ENCODE data around the gene FEM1A.
"Not testable (repeated sequence)": the region's sequence is repeated elsewhere in the genome, so short reads cannot be mapped to it uniquely, and the experiment has no call there.

FEM1A gene

DNA sequence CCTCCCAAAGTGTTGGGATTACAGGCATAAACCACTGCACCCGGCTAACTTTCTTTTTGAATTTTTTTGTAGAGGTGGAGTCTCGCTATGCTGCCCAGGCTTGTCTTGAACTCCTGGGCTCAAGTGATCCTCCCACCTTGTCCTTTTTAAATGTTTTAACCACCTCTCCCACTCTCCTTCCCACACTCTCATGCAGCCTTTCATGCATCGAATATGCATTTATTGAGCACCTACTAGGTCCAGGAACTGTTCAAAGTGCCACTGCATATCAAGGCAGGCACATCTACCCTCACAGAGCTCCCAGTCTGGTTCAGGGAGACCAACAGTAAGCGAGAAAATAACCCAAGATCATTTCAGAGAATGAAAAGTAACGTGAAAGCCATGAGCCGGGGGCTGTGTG lies 38.8 kb downstream of the FEM1A start:
- H3K27me3 ChIP-seq (ENCODE audit: control insufficient read depth, insufficient read depth, low read length), result peaks cover 5% of the 10 kb centered on the region; the same call in 1 of the 2 replicates
- no peak overlapping the region for H3K4me3 ChIP-seq (ENCODE audit: low read length)
- WGBS (ENCODE audit: insufficient coverage, insufficient read length), result no CpG with 5 or more reads among the region's 6 CpGs
- no peak overlapping the region for H3K27ac ChIP-seq (ENCODE audit: low read length)
- no peaks in the 10 kb centered on the region for H3K36me3 ChIP-seq (ENCODE audit: control insufficient read depth, insufficient read depth, low read length)
- DNase-seq (ENCODE audit: low read depth, low spot score), result no peak
- H3K9me3 ChIP-seq (ENCODE audit: control insufficient read depth, insufficient read depth, low read length), result no peaks in the 10 kb centered on the region
- no peaks in the 10 kb centered on the region for H3K4me1 ChIP-seq (ENCODE audit: control insufficient read depth, insufficient read depth, low read length)

DNA sequence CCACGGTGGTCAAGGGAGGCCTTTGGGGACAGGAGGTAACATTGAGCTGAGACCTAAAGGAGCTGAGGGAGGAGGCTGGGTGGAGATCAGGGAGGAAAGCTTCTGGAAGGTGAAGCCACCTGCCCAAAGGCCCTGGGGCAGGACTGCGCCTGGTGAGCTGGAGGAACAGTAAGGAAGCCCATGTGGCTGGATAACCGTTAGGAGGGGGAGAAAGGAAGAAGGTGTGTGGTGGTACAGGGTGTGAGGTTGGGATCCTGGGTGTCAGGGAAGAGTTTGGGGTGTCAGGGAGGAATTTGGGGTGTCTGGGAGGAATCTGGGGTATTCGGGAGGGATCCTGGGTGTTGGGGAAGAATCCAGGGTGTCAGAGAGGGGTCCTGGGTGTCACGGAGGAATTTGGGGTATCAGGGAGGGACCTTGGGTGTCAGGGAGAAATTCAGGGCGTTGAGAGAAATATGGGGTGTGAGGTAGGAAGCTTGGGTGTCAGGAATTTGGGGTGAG lies 39.3 kb downstream of the FEM1A start:
- DNase-seq (ENCODE audit: low read depth, low spot score), result no peak
- 100% methylated on average over 1 of the region's 6 CpGs for WGBS (ENCODE audit: insufficient coverage, insufficient read length)
- no peak overlapping the region for H3K4me3 ChIP-seq (ENCODE audit: low read length)
- H3K27me3 ChIP-seq (ENCODE audit: control insufficient read depth, insufficient read depth, low read length), result peaks cover 5% of the 10 kb centered on the region; the same call in 1 of the 2 replicates
- no peaks in the 10 kb centered on the region for H3K4me1 ChIP-seq (ENCODE audit: control insufficient read depth, insufficient read depth, low read length)
- H3K9me3 ChIP-seq (ENCODE audit: control insufficient read depth, insufficient read depth, low read length), result no peaks in the 10 kb centered on the region
- H3K36me3 ChIP-seq (ENCODE audit: control insufficient read depth, insufficient read depth, low read length), result no peaks in the 10 kb centered on the region
- H3K27ac ChIP-seq (ENCODE audit: low read length), result no peak overlapping the region

DNA sequence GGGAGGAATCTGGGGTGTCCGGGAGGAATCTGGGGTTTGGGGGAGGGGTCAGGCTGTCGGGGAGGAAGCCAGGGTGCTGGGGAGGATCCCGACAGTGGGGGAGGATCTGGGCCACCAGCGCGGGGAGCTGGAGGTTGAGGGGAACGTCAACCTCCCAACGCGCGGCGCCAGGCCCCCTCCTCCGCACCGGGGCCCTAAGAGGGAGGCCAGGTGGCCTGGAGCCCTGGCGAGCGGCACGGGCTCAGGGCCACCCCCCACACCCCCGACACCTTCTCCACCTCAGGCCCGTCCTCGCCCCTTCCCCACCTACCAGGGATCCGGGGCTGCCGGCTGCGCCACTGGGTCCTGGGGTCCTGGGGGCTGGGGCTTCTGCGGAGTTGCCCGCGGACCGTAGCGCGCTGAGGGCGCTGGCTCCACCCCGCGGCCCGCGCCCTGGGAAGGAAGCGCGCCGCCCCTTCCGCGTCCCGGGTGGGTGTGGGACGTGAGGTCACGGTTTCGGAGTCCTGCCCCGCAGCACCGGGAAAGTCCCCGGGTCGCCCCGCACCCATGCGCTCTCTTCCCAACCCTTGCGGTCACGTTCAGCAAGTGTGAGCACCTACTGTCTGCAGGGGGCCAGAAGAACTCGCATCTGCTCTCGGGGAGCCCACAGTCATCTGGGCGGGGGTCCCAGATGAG lies 39.9 kb downstream of the FEM1A start, which contains the start of gene TICAM1:
TSS of gene TICAM1 (minus strand) at position 409 of the 675 bp plus-strand sequence. CDS start 13,335 bp downstream, outside the sequence.
- WGBS (ENCODE audit: insufficient coverage, insufficient read length), result no CpG with 5 or more reads among the region's 52 CpGs
- no peak for DNase-seq (ENCODE audit: low read depth, low spot score)
- peaks cover 5% of the 10 kb centered on the region; the same call in 1 of the 2 replicates for H3K27me3 ChIP-seq (ENCODE audit: control insufficient read depth, insufficient read depth, low read length)
- no peaks in the 10 kb centered on the region for H3K4me1 ChIP-seq (ENCODE audit: control insufficient read depth, insufficient read depth, low read length)
- no peak within 1 kb of the TSS for H3K27ac ChIP-seq (ENCODE audit: low read length)
- H3K4me3 ChIP-seq (ENCODE audit: low read length), result peak within 1 kb of the TSS; percentile 60
- no peaks in the 10 kb centered on the region for H3K36me3 ChIP-seq (ENCODE audit: control insufficient read depth, insufficient read depth, low read length)
- H3K9me3 ChIP-seq (ENCODE audit: control insufficient read depth, insufficient read depth, low read length), result no peaks in the 10 kb centered on the region

DNA sequence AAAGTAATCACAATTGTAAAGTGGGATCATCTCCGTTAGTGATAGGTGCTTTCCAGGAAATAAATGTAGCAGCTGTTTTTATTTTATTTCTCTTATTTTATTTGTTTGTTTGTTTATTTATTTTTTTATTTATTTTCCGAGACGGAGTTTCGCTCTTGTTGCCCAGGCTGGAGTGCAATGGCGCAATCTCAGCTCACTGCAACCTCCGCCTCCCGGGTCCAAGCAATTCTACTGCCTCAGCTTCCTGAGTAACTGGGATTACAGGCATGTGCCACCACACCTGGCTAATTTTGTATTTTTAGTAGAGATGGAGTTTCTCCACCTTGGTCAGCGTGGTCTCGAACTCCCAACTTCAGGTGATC lies 40.4 kb downstream of the FEM1A start:
- H3K27me3 ChIP-seq (ENCODE audit: control insufficient read depth, insufficient read depth, low read length); H3K36me3 ChIP-seq (ENCODE audit: control insufficient read depth, insufficient read depth, low read length); H3K9me3 ChIP-seq (ENCODE audit: control insufficient read depth, insufficient read depth, low read length); DNase-seq (ENCODE audit: low read depth, low spot score); H3K27ac ChIP-seq (ENCODE audit: low read length); H3K4me1 ChIP-seq (ENCODE audit: control insufficient read depth, insufficient read depth, low read length): not testable (repeated sequence)
- peak overlapping the region; percentile 60; the same call in 1 of the 2 replicates for H3K4me3 ChIP-seq (ENCODE audit: low read length)
- no CpG with 5 or more reads among the region's 9 CpGs for WGBS (ENCODE audit: insufficient coverage, insufficient read length)

DNA sequence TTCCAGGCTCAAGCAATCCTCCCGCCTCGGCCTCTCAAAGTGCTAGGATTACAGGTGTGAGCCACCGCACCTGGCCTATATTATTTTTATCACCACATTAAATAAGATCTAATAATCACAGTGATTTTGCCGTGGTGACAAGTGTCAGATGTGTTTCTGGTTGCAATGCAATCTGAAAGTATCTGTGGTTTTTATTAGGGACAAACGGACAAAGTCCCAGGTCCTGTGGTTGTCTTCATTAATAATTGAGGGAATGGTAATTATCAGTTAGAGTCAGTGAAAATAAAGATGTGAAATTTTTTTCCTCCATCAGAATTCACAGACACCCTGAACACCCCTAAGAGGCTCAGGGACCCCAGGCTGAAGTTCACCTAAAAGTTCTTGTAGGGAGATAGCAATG lies 41.2 kb downstream of the FEM1A start:
- H3K27ac ChIP-seq (ENCODE audit: low read length), result no peak overlapping the region
- no CpG with 5 or more reads among the region's 5 CpGs for WGBS (ENCODE audit: insufficient coverage, insufficient read length)

DNA sequence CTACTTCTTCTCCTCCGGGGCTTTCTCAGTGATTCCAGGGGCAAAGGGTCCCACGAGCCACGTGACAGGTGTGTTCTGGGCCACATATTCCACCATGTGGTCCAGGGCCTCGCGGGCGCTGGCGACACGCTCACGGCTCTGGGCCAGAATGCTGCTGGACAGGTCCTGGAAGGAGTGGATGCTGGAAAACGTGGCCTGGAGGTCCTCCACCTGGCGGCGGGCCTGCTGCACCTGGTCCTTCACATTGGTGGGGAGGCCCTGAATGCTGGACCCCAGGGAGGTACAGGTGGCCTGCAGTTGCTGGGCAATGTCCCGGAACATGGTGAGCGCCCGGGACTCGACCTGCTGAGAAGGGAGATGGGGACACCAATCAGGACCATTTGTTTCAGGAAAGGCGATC lies 47.7 kb downstream of the FEM1A start:
- no CpG with 5 or more reads among the region's 17 CpGs for WGBS (ENCODE audit: insufficient coverage, insufficient read length)
- no peaks in the 10 kb centered on the region; the same call in 1 of the 2 replicates for H3K4me1 ChIP-seq (ENCODE audit: control insufficient read depth, insufficient read depth, low read length)
- no peak for DNase-seq (ENCODE audit: low read depth, low spot score)
- H3K27ac ChIP-seq (ENCODE audit: low read length), result no peak overlapping the region
- H3K27me3 ChIP-seq (ENCODE audit: control insufficient read depth, insufficient read depth, low read length), result no peaks in the 10 kb centered on the region
- H3K36me3 ChIP-seq (ENCODE audit: control insufficient read depth, insufficient read depth, low read length), result peaks cover 8% of the 10 kb centered on the region
- no peaks in the 10 kb centered on the region for H3K9me3 ChIP-seq (ENCODE audit: control insufficient read depth, insufficient read depth, low read length)
- H3K4me3 ChIP-seq (ENCODE audit: low read length), result no peak overlapping the region

More for the DNA sequence above, 41.2 kb downstream of the FEM1A start:
- H3K4me1 ChIP-seq (ENCODE audit: control insufficient read depth, insufficient read depth, low read length), result no peaks in the 10 kb centered on the region
- H3K27me3 ChIP-seq (ENCODE audit: control insufficient read depth, insufficient read depth, low read length), result peaks cover 5% of the 10 kb centered on the region; the same call in 1 of the 2 replicates
- H3K36me3 ChIP-seq (ENCODE audit: control insufficient read depth, insufficient read depth, low read length), result no peaks in the 10 kb centered on the region
- H3K4me3 ChIP-seq (ENCODE audit: low read length), result no peak overlapping the region
- DNase-seq (ENCODE audit: low read depth, low spot score), result no peak
- no peaks in the 10 kb centered on the region for H3K9me3 ChIP-seq (ENCODE audit: control insufficient read depth, insufficient read depth, low read length)

DNA sequence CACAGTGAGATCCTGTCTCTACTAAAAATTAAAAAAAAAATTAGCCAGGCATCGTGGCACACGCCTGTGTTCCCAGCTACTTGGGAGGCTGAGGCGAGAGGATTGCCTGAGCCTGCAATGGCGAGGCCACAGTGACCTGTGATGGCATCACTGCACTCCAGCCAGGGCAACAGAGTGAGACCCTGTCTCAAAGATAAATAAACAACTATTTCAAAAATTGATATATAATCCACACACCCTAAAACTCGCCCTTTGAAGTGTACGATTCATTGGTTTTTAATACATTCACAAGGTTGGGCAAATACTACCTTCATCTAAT lies 52.1 kb downstream of the FEM1A start:
- 100% methylated on average over 1 of the region's 6 CpGs for WGBS (ENCODE audit: insufficient coverage, insufficient read length)

DNA sequence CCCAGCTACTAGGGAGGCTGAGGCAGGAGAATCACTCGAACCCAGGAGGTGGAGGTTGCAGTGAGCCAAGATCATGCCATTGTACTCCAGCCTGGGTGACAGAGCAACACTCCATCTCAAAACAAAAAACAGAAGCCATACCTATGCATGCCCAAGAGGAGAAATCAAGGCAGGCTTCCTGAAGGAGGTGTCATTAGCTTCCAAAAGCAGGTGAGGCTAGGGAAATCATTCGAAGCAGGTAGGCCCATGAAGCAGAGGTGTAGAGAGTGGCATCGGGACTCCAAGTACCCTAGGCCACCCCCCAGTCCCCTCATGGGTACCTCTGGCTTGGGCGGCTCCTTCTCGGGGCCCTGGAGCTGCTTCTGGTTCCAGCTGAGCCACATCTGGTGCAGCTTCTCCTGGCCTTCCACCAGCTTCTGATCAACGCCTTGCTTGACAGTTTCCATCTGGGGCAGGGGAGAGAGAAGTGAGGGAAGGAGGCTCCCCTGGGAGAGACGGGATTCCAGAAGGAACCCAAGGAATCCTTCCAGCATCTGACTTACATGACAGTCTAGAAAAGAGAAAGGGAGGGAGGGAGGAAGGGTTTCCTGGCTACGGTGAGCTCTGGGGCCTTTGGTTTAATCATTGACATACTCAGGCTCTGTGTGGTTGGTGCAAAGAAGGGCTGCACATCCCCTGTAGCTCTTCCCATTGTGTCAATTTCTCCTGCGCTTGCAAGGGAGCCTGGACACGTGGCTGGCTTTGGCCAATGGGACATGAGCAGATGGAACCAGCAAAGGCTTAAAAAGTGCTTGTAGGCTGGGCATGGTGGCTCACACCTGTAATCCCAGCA lies 53.0 kb downstream of the FEM1A start:
- no CpG with 5 or more reads among the region's 10 CpGs for WGBS (ENCODE audit: insufficient coverage, insufficient read length)
- Histone ChIP-seq H3K36me3 (ENCODE audit: control insufficient read depth, insufficient read depth, low read length) (peaks cover 17% of the 10 kb centered on the region), H3K27ac (ENCODE audit: low read length) (no peak overlapping the region)

More for the DNA sequence above, 52.1 kb downstream of the FEM1A start:
- H3K4me1 ChIP-seq (ENCODE audit: control insufficient read depth, insufficient read depth, low read length), result no peaks in the 10 kb centered on the region; the same call in 1 of the 2 replicates
- peaks cover 22% of the 10 kb centered on the region for H3K36me3 ChIP-seq (ENCODE audit: control insufficient read depth, insufficient read depth, low read length)
- H3K9me3 ChIP-seq (ENCODE audit: control insufficient read depth, insufficient read depth, low read length), result no peaks in the 10 kb centered on the region
- no peaks in the 10 kb centered on the region for H3K27me3 ChIP-seq (ENCODE audit: control insufficient read depth, insufficient read depth, low read length)
- H3K27ac ChIP-seq (ENCODE audit: low read length), result no peak overlapping the region
- DNase-seq (ENCODE audit: low read depth, low spot score), result no peak
- no peak overlapping the region for H3K4me3 ChIP-seq (ENCODE audit: low read length)

DNA sequence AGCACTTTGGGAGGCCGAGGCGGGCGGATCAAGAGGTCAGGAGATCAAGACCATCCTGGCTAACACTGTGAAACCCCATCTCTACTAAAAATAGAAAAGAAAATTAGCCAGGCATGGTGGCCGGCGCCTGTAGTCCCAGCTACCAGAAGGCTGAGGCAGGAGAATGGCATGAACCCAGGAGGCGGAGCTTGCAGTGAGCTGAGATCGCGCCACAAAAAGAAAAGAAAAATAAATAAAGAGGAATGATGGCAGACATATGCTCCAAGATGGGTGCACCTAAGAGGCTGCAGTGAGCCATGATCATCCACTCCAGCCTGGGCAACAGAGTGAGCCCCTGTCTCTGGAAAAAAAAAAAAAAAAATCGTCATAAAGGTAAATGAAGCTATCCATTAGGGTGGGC lies 54.4 kb downstream of the FEM1A start:
- not testable (repeated sequence) for H3K4me1 ChIP-seq (ENCODE audit: control insufficient read depth, insufficient read depth, low read length); DNase-seq (ENCODE audit: low read depth, low spot score); H3K27me3 ChIP-seq (ENCODE audit: control insufficient read depth, insufficient read depth, low read length); H3K9me3 ChIP-seq (ENCODE audit: control insufficient read depth, insufficient read depth, low read length); H3K27ac ChIP-seq (ENCODE audit: low read length); H3K4me3 ChIP-seq (ENCODE audit: low read length)
- peaks cover 17% of the 10 kb centered on the region for H3K36me3 ChIP-seq (ENCODE audit: control insufficient read depth, insufficient read depth, low read length)
- no CpG with 5 or more reads among the region's 9 CpGs for WGBS (ENCODE audit: insufficient coverage, insufficient read length)

More for the DNA sequence above, 53.0 kb downstream of the FEM1A start:
- no peaks in the 10 kb centered on the region for H3K27me3 ChIP-seq (ENCODE audit: control insufficient read depth, insufficient read depth, low read length)
- no peak overlapping the region for H3K4me3 ChIP-seq (ENCODE audit: low read length)
- H3K9me3 ChIP-seq (ENCODE audit: control insufficient read depth, insufficient read depth, low read length), result no peaks in the 10 kb centered on the region
- H3K4me1 ChIP-seq (ENCODE audit: control insufficient read depth, insufficient read depth, low read length), result no peaks in the 10 kb centered on the region; the same call in 1 of the 2 replicates
- DNase-seq (ENCODE audit: low read depth, low spot score), result no peak

DNA sequence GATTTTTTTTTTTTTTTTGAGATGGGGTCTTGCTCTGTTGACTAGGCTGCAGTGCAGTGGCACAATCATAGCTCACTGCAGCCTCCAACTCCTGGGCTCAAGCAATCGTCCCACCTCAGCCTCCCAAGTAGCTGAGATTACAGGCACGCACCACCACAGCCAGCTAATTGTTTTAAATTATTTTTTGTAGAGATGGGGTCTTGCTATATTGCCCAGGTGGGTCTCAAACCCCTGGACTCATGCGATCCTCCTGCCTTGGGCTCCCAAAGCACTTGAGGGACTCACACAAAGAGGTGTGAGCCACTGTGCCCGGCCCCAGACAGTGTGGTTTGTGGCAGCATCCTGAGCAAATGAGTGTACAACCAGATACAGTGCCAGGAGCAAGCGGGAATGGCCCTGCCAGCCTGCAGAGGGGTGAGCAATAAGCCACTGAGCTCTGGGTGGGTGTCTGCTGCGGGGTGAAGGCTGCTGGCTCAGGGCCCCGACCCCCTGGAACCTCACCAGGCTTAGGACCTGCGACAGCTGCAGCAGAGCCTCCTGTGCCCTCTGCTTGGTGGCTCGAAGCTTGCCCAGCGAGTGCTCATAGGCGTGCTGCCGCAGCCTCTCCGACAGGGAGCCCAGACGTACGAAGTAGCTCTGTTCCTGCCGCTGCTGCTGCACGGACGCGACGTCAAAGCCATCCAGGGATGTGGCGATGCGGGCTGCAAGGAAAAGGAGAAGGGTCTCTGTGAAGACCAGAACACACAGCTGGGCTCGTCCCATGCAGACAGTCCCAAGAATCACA lies 55.8 kb downstream of the FEM1A start:
- H3K36me3 ChIP-seq (ENCODE audit: control insufficient read depth, insufficient read depth, low read length), result peaks cover 14% of the 10 kb centered on the region
- no peak for DNase-seq (ENCODE audit: low read depth, low spot score)
- no peaks in the 10 kb centered on the region for H3K27me3 ChIP-seq (ENCODE audit: control insufficient read depth, insufficient read depth, low read length)
- H3K9me3 ChIP-seq (ENCODE audit: control insufficient read depth, insufficient read depth, low read length), result no peaks in the 10 kb centered on the region
- no peak overlapping the region for H3K4me3 ChIP-seq (ENCODE audit: low read length)
- no CpG with 5 or more reads among the region's 23 CpGs for WGBS (ENCODE audit: insufficient coverage, insufficient read length)
- H3K4me1 ChIP-seq (ENCODE audit: control insufficient read depth, insufficient read depth, low read length), result no peaks in the 10 kb centered on the region; the same call in 1 of the 2 replicates
- H3K27ac ChIP-seq (ENCODE audit: low read length), result no peak overlapping the region
